ENCODE data around the gene KCTD15. TPM values are rescaled to one million over a fixed set of nuclear protein-coding genes. Genes with fewer than 3 reads are reported as not detected.

The KCTD15 gene
- total and polyA plus RNA-seq, 10 of the 15 experiments (the other 5 are each of a cell fraction or from before 2014, with no cell fraction given): not detected

DNA sequence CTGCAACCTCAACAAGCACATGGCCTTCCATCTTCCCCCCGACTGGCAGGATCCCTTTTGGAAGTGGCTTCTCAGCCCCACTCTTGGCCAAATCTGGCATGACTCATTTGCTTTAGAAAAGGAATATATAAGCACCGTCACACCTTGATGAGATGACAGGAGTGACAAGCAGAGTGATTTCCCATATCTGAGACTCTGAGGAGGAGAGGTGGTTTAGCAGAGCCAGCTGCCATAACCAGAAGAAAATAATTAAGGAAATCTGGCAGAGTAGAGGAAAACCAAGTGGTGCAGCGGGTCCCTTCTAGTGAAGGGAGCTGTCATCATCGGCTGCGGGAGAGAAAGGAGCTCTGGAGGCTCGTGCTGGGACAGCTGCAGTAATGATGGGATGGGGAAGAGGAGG is 27.5 kb upstream of the KCTD15 start:
- H2AFZ ChIP-seq (ENCODE audit: control insufficient read depth, low read depth, low read length): no peak overlapping the region
- RAD21 ChIA-PET (ENCODE audit: unreplicated experiment): interaction anchor here (3.5 kb wide), 1 partner anchor 339 kb away, joined by 18 read pairs; no protein-coding TSS in a partner anchor
- H3K4me2 ChIP-seq (ENCODE audit: control insufficient read depth, insufficient read depth): no peak overlapping the region
- ATAC-seq (no peak), FAIRE-seq (no peak), DNase-seq (ENCODE audit: low read depth, low spot score) (no peak)
- in situ Hi-C loops (cut with MboI): loop anchor here (25.0 kb wide), 1 partner anchor 532 kb away; the partner anchor contains the start of gene SLC7A10
- POLR2A ChIA-PET: interaction anchor here (0.7 kb wide), 1 partner anchor 322 kb away, joined by 3 read pairs; no protein-coding TSS in a partner anchor
- no TSS peak for BruUV-seq (replicated peaks)
- H3K79me2 ChIP-seq (ENCODE audit: control insufficient read depth, insufficient read depth, low read length): no peaks in the 10 kb centered on the region
- intact Hi-C loops (cut with micrococcal nuclease; ENCODE audit: unreplicated experiment): no loop called here
- no peaks in the 10 kb centered on the region for H3K4me1 ChIP-seq (ENCODE audit: control insufficient read depth, insufficient read depth, low read length)
- H3K36me3 ChIP-seq (ENCODE audit: control insufficient read depth in 2 of 2, insufficient read depth in 2 of 2, low read length in 1 of 2): no peaks in the 10 kb centered on the region
- H3K9me3 ChIP-seq (replicated peaks; ENCODE audit: control insufficient read depth, insufficient read depth, low read length): no peaks in the 10 kb centered on the region
- no peak overlapping the region for H3K27ac ChIP-seq (ENCODE audit: control insufficient read depth, insufficient read depth)
- H4K20me1 ChIP-seq (ENCODE audit: control insufficient read depth, insufficient read depth): 0 out of 2 replicates have a peak, but pooled peaks cover 3% of the 10 kb centered on the region
- CTCF ChIA-PET: interaction anchor here (0.8 to 4.9 kb wide), 5 partner anchors 9 to 353 kb away, joined by 3 to 40 read pairs (median 4); no protein-coding TSS in a partner anchor
- SMC1A ChIA-PET (ENCODE audit: uncharacterized antibody, unreplicated experiment): no interaction called here
- no peak overlapping the region for H3K4me3 ChIP-seq
- WGBS (ENCODE audit: insufficient coverage, insufficient replicate concordance, low lambda C conversion rate, missing lambda C conversion rate): 12% methylated on average over 6 of the region's 6 CpGs
- no peaks in the 10 kb centered on the region for H3K27me3 ChIP-seq (replicated peaks in 1 of 2; ENCODE audit: control insufficient read depth in 2 of 2, insufficient read depth in 2 of 2, low read length in 1 of 2)
- no peak overlapping the region for H3K9ac ChIP-seq (ENCODE audit: control insufficient read depth, insufficient read depth, low read length)
- no peak for TF ChIP-seq HDAC2 (IDR thresholded peaks at IDR 0.05)
- TF ChIP-seq CREB1 (IDR thresholded peaks at IDR 0.05; ENCODE audit: low read depth): no peak
- no peak for TF ChIP-seq ATF3 (IDR thresholded peaks at IDR 0.05; ENCODE audit: borderline replicate concordance, extremely low read depth, low read depth, low read length)
- no peak for TF ChIP-seq IRF5 (IDR thresholded peaks at IDR 0.05; ENCODE audit: borderline replicate concordance)
- no peak for TF ChIP-seq BHLHE40 (IDR thresholded peaks at IDR 0.05; ENCODE audit: borderline replicate concordance in 1 of 2, low read depth in 2 of 2, low read length in 1 of 2)
- no peak for TF ChIP-seq TARDBP (IDR thresholded peaks at IDR 0.05; ENCODE audit: borderline replicate concordance)
- TF ChIP-seq YY1 (IDR thresholded peaks at IDR 0.05; ENCODE audit: low read depth, low read length): no peak
- TF ChIP-seq LARP7 (IDR thresholded peaks at IDR 0.05): no peak
- TF ChIP-seq, protein P1, sequence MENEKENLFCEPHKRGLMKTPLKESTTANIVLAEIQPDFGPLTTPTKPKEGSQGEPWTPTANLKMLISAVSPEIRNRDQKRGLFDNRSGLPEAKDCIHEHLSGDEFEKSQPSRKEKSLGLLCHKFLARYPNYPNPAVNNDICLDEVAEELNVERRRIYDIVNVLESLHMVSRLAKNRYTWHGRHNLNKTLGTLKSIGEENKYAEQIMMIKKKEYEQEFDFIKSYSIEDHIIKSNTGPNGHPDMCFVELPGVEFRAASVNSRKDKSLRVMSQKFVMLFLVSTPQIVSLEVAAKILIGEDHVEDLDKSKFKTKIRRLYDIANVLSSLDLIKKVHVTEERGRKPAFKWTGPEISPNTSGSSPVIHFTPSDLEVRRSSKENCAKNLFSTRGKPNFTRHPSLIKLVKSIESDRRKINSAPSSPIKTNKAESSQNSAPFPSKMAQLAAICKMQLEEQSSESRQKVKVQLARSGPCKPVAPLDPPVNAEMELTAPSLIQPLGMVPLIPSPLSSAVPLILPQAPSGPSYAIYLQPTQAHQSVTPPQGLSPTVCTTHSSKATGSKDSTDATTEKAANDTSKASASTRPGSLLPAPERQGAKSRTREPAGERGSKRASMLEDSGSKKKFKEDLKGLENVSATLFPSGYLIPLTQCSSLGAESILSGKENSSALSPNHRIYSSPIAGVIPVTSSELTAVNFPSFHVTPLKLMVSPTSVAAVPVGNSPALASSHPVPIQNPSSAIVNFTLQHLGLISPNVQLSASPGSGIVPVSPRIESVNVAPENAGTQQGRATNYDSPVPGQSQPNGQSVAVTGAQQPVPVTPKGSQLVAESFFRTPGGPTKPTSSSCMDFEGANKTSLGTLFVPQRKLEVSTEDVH (IDR thresholded peaks at IDR 0.05; ENCODE audit: low read depth, partially characterized antibody): no peak
- TF ChIP-seq CHD2 (IDR thresholded peaks at IDR 0.05; ENCODE audit: borderline replicate concordance, low read depth, low read length): no peak
- no peak for TF ChIP-seq SMAD5 (IDR thresholded peaks at IDR 0.05; ENCODE audit: low read depth)
- TF ChIP-seq CBX5 (IDR thresholded peaks at IDR 0.05; ENCODE audit: low read depth): no peak
- no peak for TF ChIP-seq ZBED1 (IDR thresholded peaks at IDR 0.05; ENCODE audit: borderline replicate concordance)
- no peak for TF ChIP-seq KLF5 (IDR thresholded peaks at IDR 0.05; ENCODE audit: partially characterized antibody)
- no peak for TF ChIP-seq CHD4 (IDR thresholded peaks at IDR 0.05)
- TF ChIP-seq CUX1 (IDR thresholded peaks at IDR 0.05; ENCODE audit: insufficient replicate concordance, low read depth, low read length): no peak

Data from GM12878 (cell line).